GM23338 (cell line): ENCODE data around the gene MAP3K5. TPM values are rescaled to one million over a fixed set of nuclear protein-coding genes. Genes with fewer than 3 reads are reported as not detected.

Source experiments
- ATAC-seq: fragments of 200-7000 bp; cut with Tn5 transposase; 3 replicates; pipeline ENCODE4 v1.9.1; 2020
- DNase-seq: peaks from one replicate; pipeline ENCODE4 v3.0.0-alpha.2; 2015; ENCODE audit warnings: low spot score
- H2AFZ ChIP-seq: fragments of 200-600 bp; sonication (generic); 2 replicates; pipeline ENCODE4 v1.8.0; 2016; ENCODE audit warnings: antibody characterized with exemption, mild to moderate bottlenecking, moderate library complexity
- H3F3A ChIP-seq: fragments of 200-600 bp; sonication (generic); replicated peaks from 2 replicates; pipeline ENCODE4 v1.8.0; 2017; ENCODE audit warnings: antibody characterized with exemption, mixed run types, low read depth
- H3K27ac ChIP-seq: fragments of 200-600 bp; sonication (generic); 2 replicates; pipeline ENCODE4 v1.6.1; 2016; ENCODE audit warnings: low read depth
- H3K27me3 ChIP-seq: fragments of 200-600 bp; sonication (generic); 2 replicates; pipeline ENCODE4 v1.8.0; 2016; ENCODE audit warnings: mild to moderate bottlenecking, mixed run types, moderate library complexity; ENCODE audit not compliant: insufficient read depth
- H3K36me3 ChIP-seq: fragments of 200-600 bp; sonication (generic); 2 replicates; pipeline ENCODE4 v1.8.0; 2016; ENCODE audit warnings: mild to moderate bottlenecking; ENCODE audit not compliant: insufficient read depth
- H3K4me1 ChIP-seq: fragments of 200-600 bp; sonication (generic); 2 replicates; pipeline ENCODE4 v1.8.0; 2016; ENCODE audit warnings: mild to moderate bottlenecking, moderate library complexity; ENCODE audit not compliant: insufficient read depth
- H3K4me2 ChIP-seq: fragments of 200-600 bp; sonication (generic); 2 replicates; pipeline ENCODE4 v1.7.1; 2017; ENCODE audit warnings: mixed run types
- H3K4me3 ChIP-seq: fragments of 200-600 bp; sonication (generic); 2 replicates; pipeline ENCODE4 v1.6.1; 2016; ENCODE audit warnings: mixed run types
- H3K79me2 ChIP-seq: fragments of 200-600 bp; sonication (generic); replicated peaks from 2 replicates; pipeline ENCODE4 v1.8.0; 2017; ENCODE audit warnings: mild to moderate bottlenecking; ENCODE audit not compliant: insufficient read depth
- H3K9me2 ChIP-seq: fragments of 200-600 bp; sonication (generic); 2 replicates; pipeline ENCODE4 v1.8.0; 2017; ENCODE audit not compliant: insufficient read depth
- H4K20me1 ChIP-seq: fragments of 200-600 bp; sonication (generic); replicated peaks from 2 replicates; pipeline ENCODE4 v1.8.0; 2017; ENCODE audit warnings: mild to moderate bottlenecking; ENCODE audit not compliant: insufficient read depth
- H3K27ac Mint-ChIP-seq: 2 replicates; pipeline ENCODE4 v1.8.0; 2020; ENCODE audit warnings: inconsistent platforms, mild to moderate bottlenecking, moderate library complexity, mixed read lengths
- H3K27me3 Mint-ChIP-seq: 3 replicates; pipeline ENCODE4 v1.8.0; 2022; ENCODE audit warnings: low read depth, mild to moderate bottlenecking, moderate library complexity, mixed read lengths, inconsistent platforms; ENCODE audit not compliant: insufficient read depth, poor library complexity
- H3K36me3 Mint-ChIP-seq: 3 replicates; pipeline ENCODE4 v1.8.0; 2021; ENCODE audit warnings: low read depth, mild to moderate bottlenecking, inconsistent platforms, moderate library complexity, mixed read lengths
- H3K4me1 Mint-ChIP-seq: 3 replicates; pipeline ENCODE4 v1.8.0; 2020; ENCODE audit warnings: mild to moderate bottlenecking, inconsistent platforms, mixed read lengths
- H3K4me3 Mint-ChIP-seq: 3 replicates; pipeline ENCODE4 v1.8.0; 2021; ENCODE audit warnings: moderate library complexity, mild to moderate bottlenecking, inconsistent platforms, mixed read lengths
- H3K9me3 Mint-ChIP-seq: 3 replicates; pipeline ENCODE4 v1.8.0; 2020; ENCODE audit warnings: moderate library complexity, mild to moderate bottlenecking, inconsistent platforms, mixed read lengths
- CREB1 ChIP-seq: fragments of 250-450 bp; sonication (Bioruptor Pico); IDR thresholded peaks from 2 replicates; pipeline ENCODE4 v1.5.0; 2020; ENCODE audit warnings: low read depth, mild to moderate bottlenecking, moderate library complexity
- EZH2 ChIP-seq: fragments of 200-600 bp; sonication (generic); IDR thresholded peaks from one replicate; pipeline ENCODE4 v1.8.0; 2017; ENCODE audit warnings: antibody characterized with exemption, mild to moderate bottlenecking, low read depth; ENCODE audit not compliant: unreplicated experiment
- EZH2phosphoT487 ChIP-seq: fragments of 200-600 bp; sonication (generic); IDR thresholded peaks from one replicate; pipeline ENCODE4 v1.8.1; 2018; ENCODE audit warnings: antibody characterized with exemption; ENCODE audit not compliant: unreplicated experiment
- JUNB ChIP-seq: IDR thresholded peaks from one replicate; pipeline ENCODE4 v1.6.1; 2016; ENCODE audit warnings: antibody characterized with exemption; ENCODE audit not compliant: unreplicated experiment
- NANOG ChIP-seq: IDR thresholded peaks from 2 replicates; pipeline ENCODE4 v1.6.1; 2016; ENCODE audit warnings: antibody characterized with exemption, borderline replicate concordance
- POLR2AphosphoS5 ChIP-seq: IDR thresholded peaks from 2 replicates; pipeline ENCODE4 v1.6.1; 2016; ENCODE audit warnings: antibody characterized with exemption, low read depth
- STAT1 ChIP-seq: IDR thresholded peaks from one replicate; pipeline ENCODE4 v1.6.1; 2016; ENCODE audit warnings: antibody characterized with exemption; ENCODE audit not compliant: unreplicated experiment
- ZNF114 ChIP-seq: fragments of 250-450 bp; sonication (Bioruptor Pico); IDR thresholded peaks from 2 replicates; pipeline ENCODE4 v1.5.0; 2020; ENCODE audit warnings: mild to moderate bottlenecking, moderate library complexity
- ZNF331 ChIP-seq: fragments of 250-450 bp; sonication (Bioruptor Pico); IDR thresholded peaks from 2 replicates; pipeline ENCODE4 v1.5.0; 2020; ENCODE audit warnings: low read depth, mild to moderate bottlenecking, moderate library complexity
- polyA plus RNA-seq: library from polyadenylated mRNA; unstranded; fragments of >200 nt; fragmentation: Nextera tagmentation; extraction: Ambion mirVana; gene quantifications from 2 replicates; pipeline ENCODE4 v1.2.1, GENCODE V29; 2016
- total RNA-seq: library from RNA; depleted of rRNA; stranded (reverse); fragments of >200 nt; shearing (Covaris generic); gene quantifications from 2 replicates; pipeline ENCODE4 v1.2.3, GENCODE V29; 2014
- TF ChIP-seq, protein P1 (sequence below): IDR thresholded peaks from one replicate; pipeline ENCODE4 v1.6.1; 2018; ENCODE audit warnings: antibody characterized with exemption; ENCODE audit not compliant: unreplicated experiment
- TF ChIP-seq, protein P2 (sequence below), 2 experiments: fragments of 200-600 bp in 1 of 2; sonication (generic) in 1 of 2; conservative IDR thresholded peaks; 2 replicates each; pipeline versions ENCODE4 v1.5.1 to v1.6.1; 2016 to 2017; ENCODE audit warnings: antibody characterized with exemption in 2 of 2, low read depth in 2 of 2, mild to moderate bottlenecking in 2 of 2, moderate library complexity in 1 of 2
- TF ChIP-seq, protein P3 (sequence below): fragments of 250-450 bp; sonication (Bioruptor Pico); IDR thresholded peaks from 2 replicates; pipeline ENCODE4 v1.5.0; 2020; ENCODE audit warnings: mild to moderate bottlenecking, moderate library complexity
- TF ChIP-seq, protein P4 (sequence below): IDR thresholded peaks from 2 replicates; pipeline ENCODE4 v1.6.1; 2016; ENCODE audit warnings: antibody characterized with exemption

MAP3K5 gene
- total and polyA plus RNA-seq, 2 experiments from 2014 or later, result 0.76 to 2.8 TPM

DNA sequence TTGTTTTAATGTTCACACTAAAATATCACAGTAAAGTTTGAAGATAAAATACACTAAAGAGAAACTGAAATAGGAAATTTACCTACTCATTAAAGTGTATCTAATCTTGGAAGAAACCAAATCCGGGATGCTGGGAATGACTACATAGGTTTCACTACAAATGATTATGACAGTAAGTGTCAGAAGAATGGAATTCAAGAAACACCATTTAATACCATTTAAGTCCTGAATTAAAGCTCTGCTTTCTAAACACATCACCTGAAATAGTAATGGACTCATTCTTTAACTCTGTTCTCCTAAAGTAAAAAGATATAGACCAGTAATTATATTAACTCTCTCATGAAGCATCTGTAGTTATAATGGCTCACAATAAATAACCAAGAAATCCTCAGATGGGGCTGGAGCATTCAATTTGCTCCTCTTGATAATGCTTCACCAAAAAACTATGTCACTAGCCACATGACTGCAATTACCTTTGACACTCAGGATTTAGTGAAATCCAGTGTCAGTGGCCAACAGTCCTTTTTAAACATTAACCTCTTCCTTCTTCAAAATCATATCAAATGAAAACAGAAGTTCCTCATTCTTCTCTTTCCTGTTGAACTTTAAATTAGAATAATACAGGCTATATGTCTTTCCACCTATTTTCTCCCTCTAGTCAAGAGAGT, 283.4 kb downstream of the MAP3K5 start:
- no peak overlapping the region for H3K4me3 Mint-ChIP-seq
- peaks cover 37% of the 10 kb centered on the region for H3K4me1 Mint-ChIP-seq
- ATAC-seq (no peak), DNase-seq (no peak)
- TF ChIP-seq JUNB (no peak), STAT1 (no peak), CREB1 (no peak), NANOG (no peak), EZH2phosphoT487 (no peak), POLR2AphosphoS5 (no peak), ZNF114 (CRISPR knock-in tag) (no peak), EZH2 (no peak), ZNF331 (CRISPR knock-in tag) (no peak)
- TF ChIP-seq, protein P1, sequence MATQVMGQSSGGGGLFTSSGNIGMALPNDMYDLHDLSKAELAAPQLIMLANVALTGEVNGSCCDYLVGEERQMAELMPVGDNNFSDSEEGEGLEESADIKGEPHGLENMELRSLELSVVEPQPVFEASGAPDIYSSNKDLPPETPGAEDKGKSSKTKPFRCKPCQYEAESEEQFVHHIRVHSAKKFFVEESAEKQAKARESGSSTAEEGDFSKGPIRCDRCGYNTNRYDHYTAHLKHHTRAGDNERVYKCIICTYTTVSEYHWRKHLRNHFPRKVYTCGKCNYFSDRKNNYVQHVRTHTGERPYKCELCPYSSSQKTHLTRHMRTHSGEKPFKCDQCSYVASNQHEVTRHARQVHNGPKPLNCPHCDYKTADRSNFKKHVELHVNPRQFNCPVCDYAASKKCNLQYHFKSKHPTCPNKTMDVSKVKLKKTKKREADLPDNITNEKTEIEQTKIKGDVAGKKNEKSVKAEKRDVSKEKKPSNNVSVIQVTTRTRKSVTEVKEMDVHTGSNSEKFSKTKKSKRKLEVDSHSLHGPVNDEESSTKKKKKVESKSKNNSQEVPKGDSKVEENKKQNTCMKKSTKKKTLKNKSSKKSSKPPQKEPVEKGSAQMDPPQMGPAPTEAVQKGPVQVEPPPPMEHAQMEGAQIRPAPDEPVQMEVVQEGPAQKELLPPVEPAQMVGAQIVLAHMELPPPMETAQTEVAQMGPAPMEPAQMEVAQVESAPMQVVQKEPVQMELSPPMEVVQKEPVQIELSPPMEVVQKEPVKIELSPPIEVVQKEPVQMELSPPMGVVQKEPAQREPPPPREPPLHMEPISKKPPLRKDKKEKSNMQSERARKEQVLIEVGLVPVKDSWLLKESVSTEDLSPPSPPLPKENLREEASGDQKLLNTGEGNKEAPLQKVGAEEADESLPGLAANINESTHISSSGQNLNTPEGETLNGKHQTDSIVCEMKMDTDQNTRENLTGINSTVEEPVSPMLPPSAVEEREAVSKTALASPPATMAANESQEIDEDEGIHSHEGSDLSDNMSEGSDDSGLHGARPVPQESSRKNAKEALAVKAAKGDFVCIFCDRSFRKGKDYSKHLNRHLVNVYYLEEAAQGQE, result no peak
- TF ChIP-seq, protein P2, sequence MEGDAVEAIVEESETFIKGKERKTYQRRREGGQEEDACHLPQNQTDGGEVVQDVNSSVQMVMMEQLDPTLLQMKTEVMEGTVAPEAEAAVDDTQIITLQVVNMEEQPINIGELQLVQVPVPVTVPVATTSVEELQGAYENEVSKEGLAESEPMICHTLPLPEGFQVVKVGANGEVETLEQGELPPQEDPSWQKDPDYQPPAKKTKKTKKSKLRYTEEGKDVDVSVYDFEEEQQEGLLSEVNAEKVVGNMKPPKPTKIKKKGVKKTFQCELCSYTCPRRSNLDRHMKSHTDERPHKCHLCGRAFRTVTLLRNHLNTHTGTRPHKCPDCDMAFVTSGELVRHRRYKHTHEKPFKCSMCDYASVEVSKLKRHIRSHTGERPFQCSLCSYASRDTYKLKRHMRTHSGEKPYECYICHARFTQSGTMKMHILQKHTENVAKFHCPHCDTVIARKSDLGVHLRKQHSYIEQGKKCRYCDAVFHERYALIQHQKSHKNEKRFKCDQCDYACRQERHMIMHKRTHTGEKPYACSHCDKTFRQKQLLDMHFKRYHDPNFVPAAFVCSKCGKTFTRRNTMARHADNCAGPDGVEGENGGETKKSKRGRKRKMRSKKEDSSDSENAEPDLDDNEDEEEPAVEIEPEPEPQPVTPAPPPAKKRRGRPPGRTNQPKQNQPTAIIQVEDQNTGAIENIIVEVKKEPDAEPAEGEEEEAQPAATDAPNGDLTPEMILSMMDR (conservative IDR thresholded peaks at IDR 0.05; ENCODE audit: low read depth in 2 of 2), result no peak
- TF ChIP-seq, protein P3, sequence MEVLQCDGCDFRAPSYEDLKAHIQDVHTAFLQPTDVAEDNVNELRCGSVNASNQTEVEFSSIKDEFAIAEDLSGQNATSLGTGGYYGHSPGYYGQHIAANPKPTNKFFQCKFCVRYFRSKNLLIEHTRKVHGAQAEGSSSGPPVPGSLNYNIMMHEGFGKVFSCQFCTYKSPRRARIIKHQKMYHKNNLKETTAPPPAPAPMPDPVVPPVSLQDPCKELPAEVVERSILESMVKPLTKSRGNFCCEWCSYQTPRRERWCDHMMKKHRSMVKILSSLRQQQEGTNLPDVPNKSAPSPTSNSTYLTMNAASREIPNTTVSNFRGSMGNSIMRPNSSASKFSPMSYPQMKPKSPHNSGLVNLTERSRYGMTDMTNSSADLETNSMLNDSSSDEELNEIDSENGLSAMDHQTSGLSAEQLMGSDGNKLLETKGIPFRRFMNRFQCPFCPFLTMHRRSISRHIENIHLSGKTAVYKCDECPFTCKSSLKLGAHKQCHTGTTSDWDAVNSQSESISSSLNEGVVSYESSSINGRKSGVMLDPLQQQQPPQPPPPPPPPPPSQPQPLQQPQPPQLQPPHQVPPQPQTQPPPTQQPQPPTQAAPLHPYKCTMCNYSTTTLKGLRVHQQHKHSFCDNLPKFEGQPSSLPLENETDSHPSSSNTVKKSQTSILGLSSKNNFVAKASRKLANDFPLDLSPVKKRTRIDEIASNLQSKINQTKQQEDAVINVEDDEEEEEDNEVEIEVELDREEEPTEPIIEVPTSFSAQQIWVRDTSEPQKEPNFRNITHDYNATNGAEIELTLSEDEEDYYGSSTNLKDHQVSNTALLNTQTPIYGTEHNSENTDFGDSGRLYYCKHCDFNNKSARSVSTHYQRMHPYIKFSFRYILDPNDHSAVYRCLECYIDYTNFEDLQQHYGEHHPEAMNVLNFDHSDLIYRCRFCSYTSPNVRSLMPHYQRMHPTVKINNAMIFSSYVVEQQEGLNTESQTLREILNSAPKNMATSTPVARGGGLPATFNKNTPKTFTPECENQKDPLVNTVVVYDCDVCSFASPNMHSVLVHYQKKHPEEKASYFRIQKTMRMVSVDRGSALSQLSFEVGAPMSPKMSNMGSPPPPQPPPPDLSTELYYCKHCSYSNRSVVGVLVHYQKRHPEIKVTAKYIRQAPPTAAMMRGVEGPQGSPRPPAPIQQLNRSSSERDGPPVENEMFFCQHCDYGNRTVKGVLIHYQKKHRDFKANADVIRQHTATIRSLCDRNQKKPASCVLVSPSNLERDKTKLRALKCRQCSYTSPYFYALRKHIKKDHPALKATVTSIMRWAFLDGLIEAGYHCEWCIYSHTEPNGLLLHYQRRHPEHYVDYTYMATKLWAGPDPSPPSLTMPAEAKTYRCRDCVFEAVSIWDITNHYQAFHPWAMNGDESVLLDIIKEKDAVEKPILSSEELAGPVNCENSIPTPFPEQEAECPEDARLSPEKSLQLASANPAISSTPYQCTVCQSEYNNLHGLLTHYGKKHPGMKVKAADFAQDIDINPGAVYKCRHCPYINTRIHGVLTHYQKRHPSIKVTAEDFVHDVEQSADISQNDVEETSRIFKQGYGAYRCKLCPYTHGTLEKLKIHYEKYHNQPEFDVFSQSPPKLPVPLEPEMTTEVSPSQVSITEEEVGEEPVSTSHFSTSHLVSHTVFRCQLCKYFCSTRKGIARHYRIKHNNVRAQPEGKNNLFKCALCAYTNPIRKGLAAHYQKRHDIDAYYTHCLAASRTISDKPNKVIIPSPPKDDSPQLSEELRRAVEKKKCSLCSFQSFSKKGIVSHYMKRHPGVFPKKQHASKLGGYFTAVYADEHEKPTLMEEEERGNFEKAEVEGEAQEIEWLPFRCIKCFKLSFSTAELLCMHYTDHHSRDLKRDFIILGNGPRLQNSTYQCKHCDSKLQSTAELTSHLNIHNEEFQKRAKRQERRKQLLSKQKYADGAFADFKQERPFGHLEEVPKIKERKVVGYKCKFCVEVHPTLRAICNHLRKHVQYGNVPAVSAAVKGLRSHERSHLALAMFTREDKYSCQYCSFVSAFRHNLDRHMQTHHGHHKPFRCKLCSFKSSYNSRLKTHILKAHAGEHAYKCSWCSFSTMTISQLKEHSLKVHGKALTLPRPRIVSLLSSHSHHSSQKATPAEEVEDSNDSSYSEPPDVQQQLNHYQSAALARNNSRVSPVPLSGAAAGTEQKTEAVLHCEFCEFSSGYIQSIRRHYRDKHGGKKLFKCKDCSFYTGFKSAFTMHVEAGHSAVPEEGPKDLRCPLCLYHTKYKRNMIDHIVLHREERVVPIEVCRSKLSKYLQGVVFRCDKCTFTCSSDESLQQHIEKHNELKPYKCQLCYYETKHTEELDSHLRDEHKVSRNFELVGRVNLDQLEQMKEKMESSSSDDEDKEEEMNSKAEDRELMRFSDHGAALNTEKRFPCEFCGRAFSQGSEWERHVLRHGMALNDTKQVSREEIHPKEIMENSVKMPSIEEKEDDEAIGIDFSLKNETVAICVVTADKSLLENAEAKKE (CRISPR knock-in tag), result no peak
- TF ChIP-seq, protein P4, sequence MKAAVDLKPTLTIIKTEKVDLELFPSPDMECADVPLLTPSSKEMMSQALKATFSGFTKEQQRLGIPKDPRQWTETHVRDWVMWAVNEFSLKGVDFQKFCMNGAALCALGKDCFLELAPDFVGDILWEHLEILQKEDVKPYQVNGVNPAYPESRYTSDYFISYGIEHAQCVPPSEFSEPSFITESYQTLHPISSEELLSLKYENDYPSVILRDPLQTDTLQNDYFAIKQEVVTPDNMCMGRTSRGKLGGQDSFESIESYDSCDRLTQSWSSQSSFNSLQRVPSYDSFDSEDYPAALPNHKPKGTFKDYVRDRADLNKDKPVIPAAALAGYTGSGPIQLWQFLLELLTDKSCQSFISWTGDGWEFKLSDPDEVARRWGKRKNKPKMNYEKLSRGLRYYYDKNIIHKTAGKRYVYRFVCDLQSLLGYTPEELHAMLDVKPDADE, result no peak
- no peak overlapping the region for H3K27ac Mint-ChIP-seq
- Histone ChIP-seq H3K27me3 (no peaks in the 10 kb centered on the region), H3F3A (no peaks in the 10 kb centered on the region), H3K4me2 (no peak overlapping the region), H3K36me3 (no peaks in the 10 kb centered on the region), H3K79me2 (peaks cover 82% of the 10 kb centered on the region), H2AFZ (no peak overlapping the region), H3K4me1 (peaks cover 29% of the 10 kb centered on the region), H3K4me3 (no peak overlapping the region), H4K20me1 (no peaks in the 10 kb centered on the region; the same call in 1 of the 2 replicates), H3K9me2 (no peaks in the 10 kb centered on the region), H3K27ac (no peak overlapping the region)
- no peaks in the 10 kb centered on the region for H3K9me3 Mint-ChIP-seq
- H3K36me3 Mint-ChIP-seq, result peaks cover 16% of the 10 kb centered on the region
- no peaks in the 10 kb centered on the region for H3K27me3 Mint-ChIP-seq
